ENCODE data around the gene HSD17B8.

The HSD17B8 gene

GRCh38 chr6:33208091-33208967 lies 3.9 kb downstream of the HSD17B8 start, which contains the start of gene RING1:
RING1 (plus strand) TSS chr6:33208500; CDS start chr6:33208823, 323 bp downstream.
- H3K27ac ChIP-seq (ENCODE audit: low read depth, low read length), result peak within 1 kb of the TSS; percentile 89
- H3K27me3 ChIP-seq (ENCODE audit: control insufficient read depth, insufficient read depth, low read length), result peaks cover 59% of the 10 kb centered on the region
- H3K9ac ChIP-seq (ENCODE audit: low read depth, low read length), result peak within 1 kb of the TSS; percentile 30; the same call in 1 of the 2 replicates
- peaks cover 26% of the 10 kb centered on the region for H3K36me3 ChIP-seq (ENCODE audit: control insufficient read depth, insufficient read depth, low read length)
- H3K4me3 ChIP-seq (ENCODE audit: low read depth, low read length), result peak within 1 kb of the TSS; percentile 91
- no peaks in the 10 kb centered on the region for H3K9me3 ChIP-seq (ENCODE audit: control insufficient read depth, insufficient read depth, low read length)
- peaks cover 26% of the 10 kb centered on the region for H3K4me1 ChIP-seq (ENCODE audit: control insufficient read depth, insufficient read depth, low read length)

GRCh38 chr6:33209856-33210255 lies 5.4 kb downstream of the HSD17B8 start:
- Histone ChIP-seq H3K9me3 (ENCODE audit: control insufficient read depth, insufficient read depth, low read length) (no peaks in the 10 kb centered on the region), H3K4me3 (ENCODE audit: low read depth, low read length) (no peak overlapping the region), H3K4me1 (ENCODE audit: control insufficient read depth, insufficient read depth, low read length) (peaks cover 23% of the 10 kb centered on the region), H3K27ac (ENCODE audit: low read depth, low read length) (no peak overlapping the region), H3K36me3 (ENCODE audit: control insufficient read depth, insufficient read depth, low read length) (peaks cover 20% of the 10 kb centered on the region), H3K9ac (ENCODE audit: low read depth, low read length) (no peak overlapping the region), H3K27me3 (ENCODE audit: control insufficient read depth, insufficient read depth, low read length) (peaks cover 74% of the 10 kb centered on the region)

- peaks cover 75% of the 10 kb centered on the region for H3K27me3 ChIP-seq (ENCODE audit: control insufficient read depth, insufficient read depth, low read length)
- H3K4me1 ChIP-seq (ENCODE audit: control insufficient read depth, insufficient read depth, low read length), result peaks cover 22% of the 10 kb centered on the region
- peaks cover 20% of the 10 kb centered on the region for H3K36me3 ChIP-seq (ENCODE audit: control insufficient read depth, insufficient read depth, low read length)
- no peaks in the 10 kb centered on the region for H3K9me3 ChIP-seq (ENCODE audit: control insufficient read depth, insufficient read depth, low read length)
- no peak overlapping the region for H3K27ac ChIP-seq (ENCODE audit: low read depth, low read length)
- no peak overlapping the region for H3K9ac ChIP-seq (ENCODE audit: low read depth, low read length)
- no peak overlapping the region for H3K4me3 ChIP-seq (ENCODE audit: low read depth, low read length)
Measured at GRCh38 chr6:33211136-33211535, 6.7 kb downstream of the HSD17B8 start.

GRCh38 chr6:33211666-33212422 lies 7.4 kb downstream of the HSD17B8 start:
- peaks cover 22% of the 10 kb centered on the region for H3K4me1 ChIP-seq (ENCODE audit: control insufficient read depth, insufficient read depth, low read length)
- peaks cover 20% of the 10 kb centered on the region for H3K36me3 ChIP-seq (ENCODE audit: control insufficient read depth, insufficient read depth, low read length)
- H3K9ac ChIP-seq (ENCODE audit: low read depth, low read length), result no peak overlapping the region
- H3K9me3 ChIP-seq (ENCODE audit: control insufficient read depth, insufficient read depth, low read length), result no peaks in the 10 kb centered on the region
- no peak overlapping the region for H3K27ac ChIP-seq (ENCODE audit: low read depth, low read length)
- H3K27me3 ChIP-seq (ENCODE audit: control insufficient read depth, insufficient read depth, low read length), result peaks cover 75% of the 10 kb centered on the region
- H3K4me3 ChIP-seq (ENCODE audit: low read depth, low read length), result no peak overlapping the region

GRCh38 chr6:33212857-33213165 lies 8.4 kb downstream of the HSD17B8 start:
- H3K27ac ChIP-seq (ENCODE audit: low read depth, low read length), result no peak overlapping the region
- H3K9me3 ChIP-seq (ENCODE audit: control insufficient read depth, insufficient read depth, low read length), result no peaks in the 10 kb centered on the region
- peak overlapping the region; percentile 81 for H3K4me3 ChIP-seq (ENCODE audit: low read depth, low read length)
- H3K27me3 ChIP-seq (ENCODE audit: control insufficient read depth, insufficient read depth, low read length), result peaks cover 76% of the 10 kb centered on the region
- H3K9ac ChIP-seq (ENCODE audit: low read depth, low read length), result no peak overlapping the region
- peaks cover 24% of the 10 kb centered on the region for H3K4me1 ChIP-seq (ENCODE audit: control insufficient read depth, insufficient read depth, low read length)
- peaks cover 20% of the 10 kb centered on the region for H3K36me3 ChIP-seq (ENCODE audit: control insufficient read depth, insufficient read depth, low read length)

- no peak overlapping the region for H3K9ac ChIP-seq (ENCODE audit: low read depth, low read length)
Measured at GRCh38 chr6:33213166-33213988, 8.9 kb downstream of the HSD17B8 start.

GRCh38 chr6:33213989-33214335 lies 9.5 kb downstream of the HSD17B8 start:
- Histone ChIP-seq H3K4me3 (ENCODE audit: low read depth, low read length) (peak overlapping the region; percentile 81), H3K9ac (ENCODE audit: low read depth, low read length) (no peak overlapping the region), H3K4me1 (ENCODE audit: control insufficient read depth, insufficient read depth, low read length) (peaks cover 22% of the 10 kb centered on the region), H3K9me3 (ENCODE audit: control insufficient read depth, insufficient read depth, low read length) (no peaks in the 10 kb centered on the region), H3K27me3 (ENCODE audit: control insufficient read depth, insufficient read depth, low read length) (peaks cover 85% of the 10 kb centered on the region), H3K36me3 (ENCODE audit: control insufficient read depth, insufficient read depth, low read length) (peaks cover 20% of the 10 kb centered on the region), H3K27ac (ENCODE audit: low read depth, low read length) (no peak overlapping the region)

More at GRCh38 chr6:33213166-33213988, 8.9 kb downstream of the HSD17B8 start:
- H3K27me3 ChIP-seq (ENCODE audit: control insufficient read depth, insufficient read depth, low read length), result peaks cover 79% of the 10 kb centered on the region
- H3K36me3 ChIP-seq (ENCODE audit: control insufficient read depth, insufficient read depth, low read length), result peaks cover 20% of the 10 kb centered on the region
- no peaks in the 10 kb centered on the region for H3K9me3 ChIP-seq (ENCODE audit: control insufficient read depth, insufficient read depth, low read length)
- H3K4me3 ChIP-seq (ENCODE audit: low read depth, low read length), result peak overlapping the region; percentile 81
- peaks cover 24% of the 10 kb centered on the region for H3K4me1 ChIP-seq (ENCODE audit: control insufficient read depth, insufficient read depth, low read length)
- H3K27ac ChIP-seq (ENCODE audit: low read depth, low read length), result no peak overlapping the region

GRCh38 chr6:33215271-33216116 lies 11.0 kb downstream of the HSD17B8 start:
- H3K4me1 ChIP-seq (ENCODE audit: control insufficient read depth, insufficient read depth, low read length), result peaks cover 21% of the 10 kb centered on the region
- H3K9ac ChIP-seq (ENCODE audit: low read depth, low read length), result no peak overlapping the region
- H3K27ac ChIP-seq (ENCODE audit: low read depth, low read length), result no peak overlapping the region
- peaks cover 8% of the 10 kb centered on the region; the same call in 1 of the 2 replicates for H3K36me3 ChIP-seq (ENCODE audit: control insufficient read depth, insufficient read depth, low read length)
- H3K9me3 ChIP-seq (ENCODE audit: control insufficient read depth, insufficient read depth, low read length), result no peaks in the 10 kb centered on the region
- H3K27me3 ChIP-seq (ENCODE audit: control insufficient read depth, insufficient read depth, low read length), result peaks cover 97% of the 10 kb centered on the region
- H3K4me3 ChIP-seq (ENCODE audit: low read depth, low read length), result no peak overlapping the region

- H3K36me3 ChIP-seq (ENCODE audit: control insufficient read depth, insufficient read depth, low read length), result 0 out of 2 replicates have a peak, but pooled peaks cover 4% of the 10 kb centered on the region
- H3K9ac ChIP-seq (ENCODE audit: low read depth, low read length), result no peak overlapping the region
- no peaks in the 10 kb centered on the region for H3K9me3 ChIP-seq (ENCODE audit: control insufficient read depth, insufficient read depth, low read length)
- peaks cover 92% of the 10 kb centered on the region for H3K27me3 ChIP-seq (ENCODE audit: control insufficient read depth, insufficient read depth, low read length)
- no peak overlapping the region for H3K27ac ChIP-seq (ENCODE audit: low read depth, low read length)
- no peak overlapping the region for H3K4me3 ChIP-seq (ENCODE audit: low read depth, low read length)
- peaks cover 21% of the 10 kb centered on the region for H3K4me1 ChIP-seq (ENCODE audit: control insufficient read depth, insufficient read depth, low read length)
Measured at GRCh38 chr6:33216117-33216649, 11.7 kb downstream of the HSD17B8 start.

GRCh38 chr6:33217246-33217645 lies 12.8 kb downstream of the HSD17B8 start:
- Histone ChIP-seq H3K27ac (ENCODE audit: low read depth, low read length) (no peak overlapping the region), H3K9ac (ENCODE audit: low read depth, low read length) (no peak overlapping the region), H3K9me3 (ENCODE audit: control insufficient read depth, insufficient read depth, low read length) (no peaks in the 10 kb centered on the region), H3K27me3 (ENCODE audit: control insufficient read depth, insufficient read depth, low read length) (peaks cover 82% of the 10 kb centered on the region), H3K4me1 (ENCODE audit: control insufficient read depth, insufficient read depth, low read length) (peaks cover 16% of the 10 kb centered on the region), H3K36me3 (ENCODE audit: control insufficient read depth, insufficient read depth, low read length) (no peaks in the 10 kb centered on the region), H3K4me3 (ENCODE audit: low read depth, low read length) (no peak overlapping the region)
